H1 (cell line): ENCODE results near the gene ZFP91. TPM values are rescaled to one million over a fixed set of nuclear protein-coding genes. Genes with fewer than 3 reads are reported as not detected.

Experiments
- CTCF ChIA-PET: fragments of 300-600 bp; sonication (Branson Sonifier 250); formaldehyde crosslinking; loops from one replicate; lab custom pipeline; 2021; ENCODE audit not compliant: partially characterized antibody; lab: Charles Lee
- POLR2A ChIA-PET: fragments of 300-600 bp; sonication (Branson Sonifier 250); formaldehyde crosslinking; loops from one replicate; lab custom pipeline; 2021; ENCODE audit warnings: inconsistent platforms; ENCODE audit not compliant: partially characterized antibody; lab: Charles Lee
- DNase-seq, 2 experiments: peaks; one replicate each; pipeline versions ENCODE4 v3.0.0 to v3.0.0-alpha.2; 2010 to 2022; ENCODE audit warnings: low spot score in 2 of 2, low read depth in 1 of 2, mixed read lengths in 1 of 2
- FAIRE-seq: peaks from 2 replicates; lab custom pipeline; 2011; peaks lifted over from hg19 to GRCh38; lab: Jason Lieb, UNC
- H2AFZ ChIP-seq: 2 replicates; pipeline ENCODE4 v1.8.1; 2012; ENCODE audit warnings: low read length, inconsistent platforms
- H2AK5ac ChIP-seq: 2 replicates; pipeline ENCODE4 v1.6.1; 2013; ENCODE audit warnings: low read depth, low read length
- H2BK120ac ChIP-seq: replicated peaks from 2 replicates; pipeline ENCODE3; 2013; ENCODE audit warnings: low read depth, low read length, inconsistent platforms
- H2BK12ac ChIP-seq: 2 replicates; pipeline ENCODE4 v1.6.1; 2013; ENCODE audit warnings: low read depth, low read length
- H2BK15ac ChIP-seq: 2 replicates; pipeline ENCODE4 v1.6.1; 2013; ENCODE audit warnings: low read length
- H2BK20ac ChIP-seq: 2 replicates; pipeline ENCODE4 v1.6.1; 2013; ENCODE audit warnings: low read length
- H2BK5ac ChIP-seq: 2 replicates; pipeline ENCODE4 v1.6.1; 2013; ENCODE audit warnings: low read depth, low read length
- H3K14ac ChIP-seq: 2 replicates; pipeline ENCODE4 v1.6.1; 2013; ENCODE audit warnings: inconsistent platforms; ENCODE audit not compliant: insufficient read length
- H3K18ac ChIP-seq: 2 replicates; pipeline ENCODE4 v1.6.1; 2013; ENCODE audit warnings: low read length; ENCODE audit errors: extremely low read depth
- H3K23ac ChIP-seq: 2 replicates; pipeline ENCODE4 v1.6.1; 2013; ENCODE audit warnings: inconsistent platforms; ENCODE audit not compliant: insufficient read length
- H3K23me2 ChIP-seq: 2 replicates; pipeline ENCODE4 v1.6.1; 2013; ENCODE audit warnings: low read depth, low read length
- H3K27ac ChIP-seq: 2 replicates; pipeline ENCODE4 v1.6.1; 2011; ENCODE audit warnings: low read depth, low read length, inconsistent platforms
- H3K27me3 ChIP-seq, 4 experiments: replicated peaks in 1 of 4; 1 replicate in 1 of 4; 2 replicates in 3 of 4; pipeline versions ENCODE4 v1.6.1 to v1.8.1; 2011 to 2013; ENCODE audit warnings: low read length in 3 of 4, mild to moderate bottlenecking in 3 of 4, inconsistent platforms in 2 of 4, mixed read lengths in 2 of 4, moderate library complexity in 1 of 4; ENCODE audit not compliant: control insufficient read depth in 3 of 4, insufficient read depth in 3 of 4; ENCODE audit errors: extremely low read depth in 1 of 4
- H3K36me3 ChIP-seq, 4 experiments: 2 replicates each; pipeline versions ENCODE4 v1.6.1 to v1.8.1; 2011 to 2013; ENCODE audit warnings: mild to moderate bottlenecking in 4 of 4, low read length in 3 of 4, moderate library complexity in 2 of 4, control low read depth in 1 of 4, inconsistent platforms in 1 of 4; ENCODE audit not compliant: insufficient read depth in 4 of 4, control insufficient read depth in 2 of 4
- H3K4ac ChIP-seq: replicated peaks from 2 replicates; pipeline ENCODE3; 2013; ENCODE audit warnings: low read length, low read depth, mixed read lengths, inconsistent platforms; ENCODE audit not compliant: insufficient read length
- H3K4me1 ChIP-seq, 4 experiments: replicated peaks in 1 of 4; 1 replicate in 1 of 4; 2 replicates in 3 of 4; pipeline versions ENCODE4 v1.6.1 to v1.8.1; 2011 to 2013; ENCODE audit warnings: low read length in 3 of 4, inconsistent platforms in 2 of 4, mixed read lengths in 1 of 4; ENCODE audit not compliant: insufficient read depth in 4 of 4, control insufficient read depth in 3 of 4
- H3K4me2 ChIP-seq, 2 experiments: 2 replicates each; pipeline versions ENCODE4 v1.6.1 to v1.8.1; 2011 to 2013; ENCODE audit warnings: low read depth in 2 of 2, low read length in 2 of 2, control low read depth in 1 of 2, inconsistent platforms in 1 of 2, mild to moderate bottlenecking in 1 of 2; ENCODE audit not compliant: insufficient read depth in 1 of 2
- H3K4me3 ChIP-seq, 4 experiments: fragments of 200-600, 300-600 bp in 1 of 4; sonication (generic), shearing (Covaris generic), sonication (Bioruptor Twin) in 1 of 4; 2 replicates each; pipeline versions ENCODE4 v1.5.1 to v1.8.1; 2011 to 2016; ENCODE audit warnings: low read length in 4 of 4, low read depth in 3 of 4, control low read depth in 2 of 4, inconsistent platforms in 2 of 4, mild to moderate bottlenecking in 2 of 4, mixed read lengths in 1 of 4, moderate library complexity in 1 of 4; ENCODE audit not compliant: insufficient read depth in 2 of 4; ENCODE audit errors: extremely low read depth in 1 of 4
- H3K56ac ChIP-seq: replicated peaks from 2 replicates; pipeline ENCODE3; 2013; ENCODE audit warnings: low read depth, mild to moderate bottlenecking, mixed read lengths, low read length, inconsistent platforms; ENCODE audit not compliant: insufficient read length
- H3K79me1 ChIP-seq: 2 replicates; pipeline ENCODE4 v1.6.1; 2013; ENCODE audit warnings: low read depth, low read length, control low read depth
- H3K79me2 ChIP-seq, 2 experiments: 2 replicates each; pipeline versions ENCODE4 v1.6.1 to v1.8.1; 2012 to 2013; ENCODE audit warnings: low read length in 2 of 2, mild to moderate bottlenecking in 2 of 2, inconsistent platforms in 1 of 2; ENCODE audit not compliant: insufficient read depth in 2 of 2, control insufficient read depth in 1 of 2
- H3K9ac ChIP-seq, 4 experiments: replicated peaks in 1 of 4; 1 replicate in 1 of 4; 2 replicates in 3 of 4; pipeline versions ENCODE4 v1.6.1 to v1.8.1; 2011 to 2013; ENCODE audit warnings: low read depth in 3 of 4, low read length in 3 of 4, control low read depth in 2 of 4, mild to moderate bottlenecking in 2 of 4, moderate library complexity in 2 of 4, inconsistent platforms in 1 of 4; ENCODE audit errors: extremely low read depth in 1 of 4
- H3K9me3 ChIP-seq, 2 experiments: 2 replicates each; pipeline versions ENCODE4 v1.6.1 to v1.8.1; 2012 to 2013; ENCODE audit warnings: mild to moderate bottlenecking in 2 of 2, moderate library complexity in 2 of 2, control low read depth in 1 of 2, inconsistent platforms in 1 of 2, low read depth in 1 of 2, low read length in 1 of 2, mixed read lengths in 1 of 2; ENCODE audit not compliant: insufficient read depth in 2 of 2
- H4K20me1 ChIP-seq, 2 experiments: replicated peaks in 1 of 2; 2 replicates each; pipeline versions ENCODE3 to v1.8.1; 2011 to 2013; ENCODE audit warnings: inconsistent platforms in 2 of 2, low read length in 2 of 2, mild to moderate bottlenecking in 1 of 2; ENCODE audit not compliant: insufficient read depth in 2 of 2, control insufficient read depth in 1 of 2
- H4K5ac ChIP-seq: 2 replicates; pipeline ENCODE4 v1.6.1; 2013; ENCODE audit warnings: low read length, low read depth, mixed read lengths, inconsistent platforms; ENCODE audit not compliant: insufficient read length
- H4K8ac ChIP-seq: 2 replicates; pipeline ENCODE4 v1.8.0; 2013; ENCODE audit warnings: mild to moderate bottlenecking, moderate library complexity, low read length, inconsistent platforms; ENCODE audit not compliant: insufficient read depth; ENCODE audit errors: extremely low read depth
- H4K91ac ChIP-seq: replicated peaks from 2 replicates; pipeline ENCODE3; 2013; ENCODE audit warnings: low read length, mixed read lengths, inconsistent platforms; ENCODE audit not compliant: insufficient read length
- CEBPB ChIP-seq: IDR thresholded peaks from 2 replicates; pipeline ENCODE4 v1.6.1; 2012; ENCODE audit warnings: low read depth, low read length
- EP300 ChIP-seq, 2 experiments: IDR thresholded peaks; 1 replicate in 1 of 2; 2 replicates in 1 of 2; pipeline ENCODE4 v1.6.1; 2011 to 2012; ENCODE audit warnings: low read depth in 2 of 2, low read length in 2 of 2, mild to moderate bottlenecking in 2 of 2, borderline replicate concordance in 1 of 2, inconsistent platforms in 1 of 2, moderate library complexity in 1 of 2
- JUND ChIP-seq: IDR thresholded peaks from 2 replicates; pipeline ENCODE4 v1.6.1; 2011; ENCODE audit warnings: mild to moderate bottlenecking, improper control_type of control experiment, low read length
- POLR2AphosphoS5 ChIP-seq: IDR thresholded peaks from 2 replicates; pipeline ENCODE4 v1.6.1; 2011; ENCODE audit warnings: low read depth, low read length
- SAP30 ChIP-seq: fragments of 300-600 bp; sonication (generic); IDR thresholded peaks from 2 replicates; pipeline ENCODE4 v1.7.1; 2012; ENCODE audit warnings: low read length, moderate library complexity, mild to moderate bottlenecking, inconsistent platforms; ENCODE audit not compliant: insufficient read depth, insufficient replicate concordance
- TAF7 ChIP-seq: optimal IDR thresholded peaks from 2 replicates; pipeline ENCODE3; 2011; ENCODE audit warnings: low read depth, mild to moderate bottlenecking, inconsistent platforms, low read length, moderate library complexity, borderline replicate concordance
- TCF12 ChIP-seq: IDR thresholded peaks from 2 replicates; pipeline ENCODE4 v1.6.1; 2011; ENCODE audit warnings: low read depth, mild to moderate bottlenecking, low read length
- ZNF274 ChIP-seq: IDR thresholded peaks from 2 replicates; pipeline ENCODE4 v1.7.0; 2012; ENCODE audit warnings: low read length, borderline replicate concordance; ENCODE audit errors: extremely low read depth
- WGBS, 2 experiments: shearing (Covaris generic) in 1 of 2; methylation state at CpG; one replicate each; pipeline versions ENCODE4 v1.1.6 to v1.1.7; 2013 to 2015; ENCODE audit warnings: low lambda C conversion rate in 2 of 2, mixed read lengths in 2 of 2, inconsistent platforms in 1 of 2, low coverage in 1 of 2, missing lambda C conversion rate in 1 of 2; ENCODE audit not compliant: insufficient replicate concordance in 2 of 2, insufficient coverage in 1 of 2, insufficient read length in 1 of 2; ENCODE audit errors: extremely low coverage in 1 of 2, missing lambda C conversion rate in 1 of 2; 5-methylcytosine and 5-hydroxymethylcytosine counted together
- polyA plus RNA-seq, 7 experiments: library from polyadenylated mRNA; depleted of rRNA in 3 of 7; stranded (reverse) in 5 of 7; unstranded in 2 of 7; fragments of >200 nt in 5 of 7; fragments of 200-250 nt in 2 of 7; gene quantifications; 1 replicate in 5 of 7; 2 replicates in 1 of 7; 4 replicates in 1 of 7; pipeline versions ENCODE4 v1.2.1 to v1.2.3, GENCODE V29; 2011 to 2013; ENCODE audit warnings: missing spikeins in 2 of 7, mixed read lengths in 2 of 7
- total RNA-seq: library from RNA; stranded (reverse); fragmentation: NEBNext Ultra II Directional; extraction: Animal tissue kit (Norgen Biotek cat#: 25700); gene quantifications from 2 replicates; pipeline ENCODE4 v1.2.1, GENCODE V29; 2021
- TF ChIP-seq, protein P1 (sequence below): IDR thresholded peaks from 2 replicates; pipeline ENCODE4 v1.6.1; 2011; ENCODE audit warnings: low read length, improper control_type of control experiment

Gene ZFP91
- total and polyA plus RNA-seq, 2 of the 8 experiments (the other 6 are each of a cell fraction or from before 2014, with no cell fraction given), result 10.7 to 29.0 TPM

DNA sequence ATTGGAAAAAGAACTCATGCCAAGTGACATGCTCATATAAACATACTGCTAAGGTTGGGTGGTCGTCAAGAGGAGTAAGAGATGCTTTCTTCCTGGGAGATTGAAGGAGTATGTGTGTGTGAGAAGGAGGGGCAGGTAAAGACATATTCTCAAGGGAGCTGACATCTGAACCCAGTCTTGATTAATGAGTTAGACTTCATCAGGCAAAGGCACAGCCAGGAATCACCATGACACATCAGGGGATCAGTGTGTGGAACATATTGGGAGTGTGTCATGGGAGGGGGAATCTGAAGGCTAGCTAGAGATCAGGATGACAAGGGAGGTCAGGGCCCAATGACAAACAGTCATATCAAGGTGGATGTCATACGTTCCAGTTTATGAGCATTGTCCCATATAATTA lies 58.5 kb downstream of the ZFP91 start:
- no peak overlapping the region for H3K4ac ChIP-seq
- no peak overlapping the region for H2AFZ ChIP-seq
- no peak overlapping the region for H2BK15ac ChIP-seq
- no peak overlapping the region for H3K4me2 ChIP-seq
- no peak for FAIRE-seq
- no peaks in the 10 kb centered on the region for H3K79me1 ChIP-seq
- no peak overlapping the region for H3K56ac ChIP-seq
- no peak overlapping the region for H4K5ac ChIP-seq
- no peak overlapping the region for H3K4me3 ChIP-seq
- H3K9ac ChIP-seq, result no peak overlapping the region
- no peak overlapping the region for H3K27ac ChIP-seq
- H3K18ac ChIP-seq, result no peak overlapping the region
- no peak overlapping the region for H2AK5ac ChIP-seq
- no peak overlapping the region for H2BK120ac ChIP-seq
- whole genome bisulfite sequencing, 2 experiments, result 80% methylated on average over 2 of the region's 2 CpGs; no CpG with 5 or more reads in 1 of the 2 experiments
- TF ChIP-seq SAP30 (no peak), ZNF274 (no peak), POLR2AphosphoS5 (no peak), JUND (no peak), EP300 (IDR thresholded peaks at IDR 0.05; ENCODE audit: borderline replicate concordance in 1 of 2, low read depth in 2 of 2, low read length in 2 of 2) (no peak), CEBPB (no peak), TCF12 (no peak), TAF7 (no peak)
- TF ChIP-seq, protein P1, sequence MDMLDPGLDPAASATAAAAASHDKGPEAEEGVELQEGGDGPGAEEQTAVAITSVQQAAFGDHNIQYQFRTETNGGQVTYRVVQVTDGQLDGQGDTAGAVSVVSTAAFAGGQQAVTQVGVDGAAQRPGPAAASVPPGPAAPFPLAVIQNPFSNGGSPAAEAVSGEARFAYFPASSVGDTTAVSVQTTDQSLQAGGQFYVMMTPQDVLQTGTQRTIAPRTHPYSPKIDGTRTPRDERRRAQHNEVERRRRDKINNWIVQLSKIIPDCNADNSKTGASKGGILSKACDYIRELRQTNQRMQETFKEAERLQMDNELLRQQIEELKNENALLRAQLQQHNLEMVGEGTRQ, result no peak
- no peak overlapping the region for H3K23ac ChIP-seq
- H4K8ac ChIP-seq, result no peak overlapping the region
- no peak for DNase-seq
- peaks cover 0 to 4% (median 1%) of the 10 kb centered on the region in 4 experiments; a peak in 2 of 7 replicates for H3K4me1 ChIP-seq
- H3K36me3 ChIP-seq, result no peaks in the 10 kb centered on the region
- no peak overlapping the region for H2BK12ac ChIP-seq
- no peaks in the 10 kb centered on the region for H3K23me2 ChIP-seq
- CTCF ChIA-PET, result interaction anchor here (0.7 to 4.8 kb wide), 8 partner anchors 8 to 521 kb away, joined by 3 to 37 read pairs (median 4); no protein-coding TSS in a partner anchor
- H3K9me3 ChIP-seq, result no peaks in the 10 kb centered on the region
- H3K27me3 ChIP-seq, result no peaks in the 10 kb centered on the region; a peak in 1 of 7 replicates
- no peak overlapping the region for H2BK20ac ChIP-seq
- POLR2A ChIA-PET, result interaction anchor here (0.6 kb wide), 1 partner anchor 1115 kb away, joined by 3 read pairs; no protein-coding TSS in a partner anchor
- no peaks in the 10 kb centered on the region for H4K20me1 ChIP-seq
- no peak overlapping the region for H2BK5ac ChIP-seq
- H4K91ac ChIP-seq, result no peak overlapping the region
- no peaks in the 10 kb centered on the region for H3K79me2 ChIP-seq
- H3K14ac ChIP-seq, result no peak overlapping the region
